ENCODE measurements around the gene SLAMF6.

Gene SLAMF6

DNA sequence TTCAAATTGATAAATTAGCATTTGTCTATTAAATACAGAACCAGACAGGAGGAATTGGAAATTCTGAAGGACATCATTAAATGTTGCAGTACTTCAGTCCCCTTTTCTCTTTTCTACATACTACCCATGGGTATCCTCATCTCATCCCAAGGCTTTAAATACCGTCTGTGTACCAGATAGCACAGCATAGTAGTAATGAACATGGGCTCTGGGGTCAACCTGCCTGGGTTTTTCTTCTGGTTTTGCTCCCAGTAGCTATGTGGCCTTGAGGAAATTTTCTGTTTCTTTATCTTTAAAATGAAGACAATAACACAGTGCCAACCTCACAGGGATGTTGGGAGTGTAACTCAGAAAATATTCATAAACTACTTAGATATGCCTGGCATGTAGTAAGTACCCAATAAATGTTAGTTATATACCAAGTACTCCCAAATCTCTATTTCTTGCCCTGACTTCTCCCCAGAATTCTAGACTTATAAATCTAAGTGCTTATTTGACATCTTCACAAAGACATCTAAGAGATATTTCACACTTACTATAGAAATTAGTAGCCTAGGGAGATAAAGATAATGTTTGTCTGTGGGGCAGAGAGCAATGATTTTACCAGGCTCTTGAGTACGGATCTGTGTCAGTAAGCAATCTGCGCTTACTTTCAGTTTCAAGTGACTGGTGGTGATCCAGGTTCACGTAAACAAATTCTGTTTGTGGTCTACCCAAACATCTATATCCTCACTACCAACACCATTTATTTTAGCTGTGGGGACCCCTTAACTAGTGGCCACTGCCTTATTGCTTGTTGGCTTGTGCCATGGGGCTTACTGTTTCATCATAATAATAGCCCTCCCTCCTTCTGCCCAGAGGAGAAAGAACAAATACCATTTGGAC, 85.4 kb downstream of the SLAMF6 start:
- in situ Hi-C loops (cut with MboI; ENCODE audit: low sequenced_read_pairs) = no loop called here

DNA sequence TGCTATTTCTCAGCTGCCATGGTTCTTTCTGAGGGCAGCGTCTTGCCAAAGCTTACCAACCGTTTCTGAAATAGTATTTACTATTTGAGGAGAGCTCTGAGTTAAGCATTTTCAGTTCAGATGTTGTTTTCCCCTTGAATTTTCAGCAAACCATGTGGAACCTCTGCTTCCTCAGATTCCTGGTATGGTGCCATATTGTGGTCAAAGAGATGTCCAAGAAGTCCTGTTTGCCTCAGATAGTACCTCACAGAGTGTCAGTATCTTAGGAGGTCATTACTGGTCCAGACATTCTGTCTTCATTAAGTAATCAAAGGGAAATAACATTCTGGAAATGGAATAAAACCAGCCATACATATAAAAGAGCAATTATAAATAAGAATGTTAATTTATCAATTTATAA, 86.1 kb downstream of the SLAMF6 start:
- in situ Hi-C loops (cut with MboI; ENCODE audit: low sequenced_read_pairs) = no loop called here
